Stimulated activated CD4-positive, alpha-beta T cell treated with anti-CD3 and anti-CD28 coated beads, Interleukin-15, amount 100 ng/mL, for 1 hour (primary cell): ENCODE measurements around the gene GPR21.

Experiments used
- DNase-seq, 2 donors: peaks; one replicate each; pipeline ENCODE4 v3.0.0-alpha.2; 2020; ENCODE audit warnings: low read depth in 1 of 2, low spot score in 1 of 2

Gene GPR21

GRCh38 chr9:123033864-123034601 lies 566 bp downstream of the GPR21 start:
- DNase-seq: no peak

GRCh38 chr9:123034881-123035510 lies 1.5 kb downstream of the GPR21 start:
- DNase-seq: no peak

GRCh38 chr9:123035791-123036190 lies 2.3 kb downstream of the GPR21 start:
- no peak for DNase-seq

- DNase-seq: no peak
Observed at GRCh38 chr9:123036893-123037545, 3.6 kb downstream of the GPR21 start.

GRCh38 chr9:123039617-123040219 lies 6.3 kb downstream of the GPR21 start:
- DNase-seq: no peak

- no peak for DNase-seq
Observed at GRCh38 chr9:123040801-123041200, 7.3 kb downstream of the GPR21 start.

GRCh38 chr9:123041489-123041888 lies 8.0 kb downstream of the GPR21 start:
- DNase-seq: no peak

GRCh38 chr9:123043081-123043939 lies 9.8 kb downstream of the GPR21 start:
- no peak for DNase-seq

- no peak for DNase-seq
Observed at GRCh38 chr9:123044586-123044985, 11.1 kb downstream of the GPR21 start.

GRCh38 chr9:123046406-123047195 lies 13.1 kb downstream of the GPR21 start:
- no peak for DNase-seq

GRCh38 chr9:123048748-123049147 lies 15.3 kb downstream of the GPR21 start:
- no peak for DNase-seq

- DNase-seq: no peak
Observed at GRCh38 chr9:123049589-123050222, 16.2 kb downstream of the GPR21 start.

- no peak for DNase-seq
Observed at GRCh38 chr9:123053046-123053445, 19.6 kb downstream of the GPR21 start.

- no peak for DNase-seq
Observed at GRCh38 chr9:123053711-123054110, 20.2 kb downstream of the GPR21 start.

- no peak for DNase-seq
Observed at GRCh38 chr9:123058834-123059233, 25.4 kb downstream of the GPR21 start.

- no peak for DNase-seq
Observed at GRCh38 chr9:123059472-123060220, 26.2 kb downstream of the GPR21 start.

- no peak for DNase-seq
Observed at GRCh38 chr9:123061216-123061615, 27.7 kb downstream of the GPR21 start.

- no peak for DNase-seq
Observed at GRCh38 chr9:123062351-123063176, 29.1 kb downstream of the GPR21 start.
